Psoas muscle (tissue), 8 donors: ENCODE measurements around the gene ST3GAL6. TPM values are rescaled to one million over a fixed set of nuclear protein-coding genes. Genes with fewer than 3 reads are reported as not detected.
"Not testable (repeated sequence)": the region's sequence is repeated elsewhere in the genome, so short reads cannot be mapped to it uniquely, and the experiment has no call there.

Experiments used
- ATAC-seq, 4 donors: fragments of 200-7000 bp; cut with Tn5 transposase; one replicate each; pipeline ENCODE4 v1.9.1; 2020; ENCODE audit warnings: moderate library complexity in 3 of 4, mild to moderate bottlenecking in 2 of 4
- DNase-seq, 2 donors: peaks; one replicate each; pipeline ENCODE4 v3.0.0-alpha.2; 2020
- H3K27ac ChIP-seq: fragments of 200-600 bp; one replicate; pipeline ENCODE4 v1.8.0; 2022
- H3K27me3 ChIP-seq, 3 donors: fragments of 200-600 bp in 1 of 3; one replicate each; pipeline versions ENCODE4 v1.6.1 to v1.8.0; 2013 to 2022; ENCODE audit warnings: low read length in 2 of 3, mild to moderate bottlenecking in 2 of 3, moderate library complexity in 1 of 3; ENCODE audit not compliant: insufficient read depth in 3 of 3
- H3K36me3 ChIP-seq, 2 donors: fragments of 200-600 bp in 1 of 2; one replicate each; pipeline versions ENCODE4 v1.6.1 to v1.8.0; 2013 to 2022; ENCODE audit warnings: low read depth in 1 of 2, mild to moderate bottlenecking in 1 of 2, moderate library complexity in 1 of 2; ENCODE audit not compliant: insufficient read depth in 1 of 2
- H3K4me1 ChIP-seq: fragments of 200-600 bp; one replicate; pipeline ENCODE4 v1.8.0; 2022
- H3K4me3 ChIP-seq: fragments of 200-600 bp; one replicate; pipeline ENCODE4 v1.8.0; 2022; ENCODE audit warnings: mild to moderate bottlenecking
- H3K9me3 ChIP-seq: fragments of 200-600 bp; one replicate; pipeline ENCODE4 v1.8.0; 2022
- WGBS, 3 donors: extraction: QIAGEN DNeasy Blood & Tissue Kit; methylation state at CpG; one replicate each; pipeline versions ENCODE4 v1.1.6 to v1.1.7; 2013; 5-methylcytosine and 5-hydroxymethylcytosine counted together
- intact Hi-C, 2 donors: fragments of 100-400 bp; cut with DNase I; formaldehyde crosslinking; loops; one replicate each; pipeline versions ENCODE4 v1.11.0 to v1.14.2; 2022
- polyA plus RNA-seq, 3 donors: library from polyadenylated mRNA; stranded (reverse); fragments of 200-250 nt; gene quantifications; one replicate each; pipeline ENCODE4 v1.2.3, GENCODE V29; 2013
- total RNA-seq, 4 donors: library from RNA; stranded (reverse); fragmentation: NEBNext Ultra II Directional in 2 of 4; extraction: Animal tissue kit (Norgen Biotek cat#: 25700) in 2 of 4; gene quantifications; one replicate each; pipeline versions ENCODE4 v1.2.1 to v1.2.4, GENCODE V29; 2021 to 2023
- TF ChIP-seq, protein P1 (sequence below): fragments of 200-600 bp; IDR thresholded peaks from one replicate; pipeline ENCODE4 v1.8.0; 2022; ENCODE audit warnings: antibody characterized with exemption
- donor health status: healthy with polysubstance abuse.
- donor health status: DM: no; HTN: no; CAD: no; lungs with moderate emphysema.
- donor health status: Bipolar disorder and iron deficiency.
- donor health status: healthy.
- donor health status: DM: yes; HTN: yes; CAD: no.
- donor health status: DM: no; HTN: no; CAD: no.
- donor health status: DM: no; HTN: no; CAD: no.
- donor health status: DM: yes; HTN: yes; CAD: no.

The ST3GAL6 gene
- total and polyA plus RNA-seq, 7 donors = 7.6 to 22.9 (median 9.4) TPM

DNA sequence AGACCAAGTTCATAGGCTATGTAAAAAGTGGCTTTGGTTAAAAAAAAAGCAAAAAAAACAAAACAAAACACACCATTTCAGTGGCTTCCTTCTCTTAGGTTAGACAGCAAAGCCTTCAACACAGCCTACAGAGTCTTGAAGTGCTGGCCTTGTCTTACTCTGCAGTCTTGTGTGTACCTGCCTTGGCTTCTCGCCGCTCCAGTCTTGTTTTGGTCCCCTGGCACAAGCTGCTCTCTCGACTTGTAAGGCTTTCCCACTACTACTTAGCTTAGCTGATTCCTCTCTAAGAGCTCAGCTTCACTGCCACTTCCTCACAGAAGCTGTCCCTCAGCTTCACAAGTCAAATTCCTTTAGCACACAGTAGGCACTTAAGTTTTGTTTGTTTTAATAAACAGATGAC lies 63.0 kb downstream of the ST3GAL6 start:
- peaks cover 5% of the 10 kb centered on the region for H3K9me3 ChIP-seq
- TF ChIP-seq, protein P1, sequence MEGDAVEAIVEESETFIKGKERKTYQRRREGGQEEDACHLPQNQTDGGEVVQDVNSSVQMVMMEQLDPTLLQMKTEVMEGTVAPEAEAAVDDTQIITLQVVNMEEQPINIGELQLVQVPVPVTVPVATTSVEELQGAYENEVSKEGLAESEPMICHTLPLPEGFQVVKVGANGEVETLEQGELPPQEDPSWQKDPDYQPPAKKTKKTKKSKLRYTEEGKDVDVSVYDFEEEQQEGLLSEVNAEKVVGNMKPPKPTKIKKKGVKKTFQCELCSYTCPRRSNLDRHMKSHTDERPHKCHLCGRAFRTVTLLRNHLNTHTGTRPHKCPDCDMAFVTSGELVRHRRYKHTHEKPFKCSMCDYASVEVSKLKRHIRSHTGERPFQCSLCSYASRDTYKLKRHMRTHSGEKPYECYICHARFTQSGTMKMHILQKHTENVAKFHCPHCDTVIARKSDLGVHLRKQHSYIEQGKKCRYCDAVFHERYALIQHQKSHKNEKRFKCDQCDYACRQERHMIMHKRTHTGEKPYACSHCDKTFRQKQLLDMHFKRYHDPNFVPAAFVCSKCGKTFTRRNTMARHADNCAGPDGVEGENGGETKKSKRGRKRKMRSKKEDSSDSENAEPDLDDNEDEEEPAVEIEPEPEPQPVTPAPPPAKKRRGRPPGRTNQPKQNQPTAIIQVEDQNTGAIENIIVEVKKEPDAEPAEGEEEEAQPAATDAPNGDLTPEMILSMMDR = no peak
- 80 to 82% (median 80%) methylated on average over 3 of the region's 3 CpGs for WGBS, 3 donors
- no peaks in the 10 kb centered on the region for H3K27me3 ChIP-seq
- intact Hi-C loops = no loop called here
- H3K36me3 ChIP-seq = no peaks in the 10 kb centered on the region
- ATAC-seq (no peak), DNase-seq (no peak)
- H3K4me1 ChIP-seq = no peaks in the 10 kb centered on the region
- no peak overlapping the region for H3K4me3 ChIP-seq
- no peak overlapping the region for H3K27ac ChIP-seq

DNA sequence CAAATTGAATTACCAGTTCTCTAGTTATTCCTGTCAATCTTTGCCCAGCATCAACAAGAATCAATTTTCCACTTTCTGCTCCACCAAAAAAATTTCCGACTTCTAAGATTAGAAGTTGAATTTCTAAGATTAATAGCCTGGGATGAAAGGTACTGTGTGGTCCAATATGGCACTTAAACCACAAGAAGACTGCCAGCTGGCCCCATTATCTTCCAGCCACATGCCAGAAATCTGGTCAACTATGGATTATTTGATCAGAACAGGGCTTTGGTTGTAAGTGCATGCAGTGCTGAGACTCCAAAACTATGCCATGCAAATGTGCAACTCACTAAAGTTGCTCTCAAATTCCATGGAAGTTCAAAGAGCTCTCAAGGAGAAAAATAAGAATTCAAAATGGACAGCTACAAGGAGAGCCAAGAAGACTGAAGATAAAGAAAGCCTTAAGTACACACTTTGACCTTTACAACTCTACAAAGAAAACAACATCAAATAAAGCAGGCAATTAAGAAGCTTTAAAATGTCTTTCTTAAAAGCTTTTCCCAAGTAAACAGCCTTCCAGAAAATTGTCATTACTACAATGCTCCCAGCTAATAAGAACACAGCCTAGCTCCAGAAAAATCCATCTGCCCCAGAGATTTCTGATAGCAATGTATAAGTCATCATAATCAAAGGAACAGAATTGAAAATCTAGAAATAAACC lies 64.2 kb downstream of the ST3GAL6 start:
- WGBS, 3 donors = 21 to 33% (median 26%) methylated on average over 1 of the region's 1 CpG

DNA sequence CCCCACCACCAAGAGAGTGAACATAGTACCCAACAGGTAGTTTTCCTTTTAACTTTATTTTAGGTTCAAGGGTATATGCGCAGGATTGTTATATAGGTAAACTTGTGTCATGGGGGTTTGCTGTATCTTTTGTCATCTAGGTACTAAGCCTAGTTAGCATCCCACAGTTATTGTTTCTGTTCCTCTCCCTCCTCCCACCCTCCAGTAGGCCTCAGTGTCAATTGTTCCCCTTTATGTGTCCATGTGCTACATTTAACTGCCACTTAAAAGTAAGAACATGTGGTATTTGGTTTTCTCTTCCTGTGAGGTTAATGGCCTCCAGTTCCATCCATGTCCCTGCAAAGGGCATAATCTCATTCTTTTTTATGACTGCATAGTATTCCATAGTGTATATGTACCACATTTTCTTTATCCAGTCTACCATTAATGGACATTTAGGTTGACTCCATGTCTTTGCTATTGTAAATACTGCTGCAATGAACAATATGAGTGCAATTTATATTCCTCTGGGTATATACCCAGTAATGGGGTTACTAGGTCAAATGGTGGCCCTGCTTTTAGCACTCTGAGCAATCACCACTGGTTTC lies 66.2 kb downstream of the ST3GAL6 start:
- H3K4me1 ChIP-seq = no peaks in the 10 kb centered on the region
- ATAC-seq (no peak), DNase-seq (no peak)
- intact Hi-C loops = no loop called here
- no peaks in the 10 kb centered on the region for H3K27me3 ChIP-seq
- no peak overlapping the region for H3K27ac ChIP-seq
- no peak overlapping the region for H3K4me3 ChIP-seq
- 96 to 100% (median 100%) methylated on average over 1 of the region's 1 CpG for whole genome bisulfite sequencing, 3 donors
- H3K36me3 ChIP-seq = no peaks in the 10 kb centered on the region
- peaks cover 5% of the 10 kb centered on the region for H3K9me3 ChIP-seq
- TF ChIP-seq, protein P1 = no peak

More for the DNA sequence above, 64.2 kb downstream of the ST3GAL6 start:
- TF ChIP-seq, protein P1 = no peak
- DNase-seq (no peak), ATAC-seq (no peak)
- intact Hi-C loops = no loop called here
- H3K27me3 ChIP-seq = no peaks in the 10 kb centered on the region
- no peaks in the 10 kb centered on the region for H3K4me1 ChIP-seq
- H3K27ac ChIP-seq = no peak overlapping the region
- no peaks in the 10 kb centered on the region for H3K36me3 ChIP-seq
- H3K4me3 ChIP-seq = no peak overlapping the region
- H3K9me3 ChIP-seq = peaks cover 5% of the 10 kb centered on the region

DNA sequence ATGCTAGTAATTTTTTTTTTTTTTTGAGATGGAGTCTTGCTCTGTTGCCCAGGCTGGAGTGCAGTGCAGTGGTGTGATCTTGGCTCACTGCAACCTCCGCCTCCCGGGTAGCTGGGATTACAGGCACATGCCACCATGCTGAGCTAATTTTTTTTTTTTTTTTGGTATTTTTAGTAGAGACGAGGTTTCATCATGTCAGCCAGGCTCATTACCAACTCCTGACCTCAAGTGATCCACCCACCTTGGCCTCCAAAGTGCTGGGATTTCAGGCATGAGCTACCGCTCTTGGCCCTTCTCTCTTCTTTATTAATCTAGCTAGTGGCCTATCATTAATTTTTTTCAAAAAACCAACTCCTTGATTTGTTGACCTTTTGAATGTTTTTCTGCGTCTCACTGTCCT lies 67.9 kb downstream of the ST3GAL6 start:
- intact Hi-C loops, ATAC-seq, H3K36me3 ChIP-seq, H3K9me3 ChIP-seq, H3K4me3 ChIP-seq, H3K27ac ChIP-seq, H3K27me3 ChIP-seq, H3K4me1 ChIP-seq, DNase-seq: not testable (repeated sequence)
- WGBS, 3 donors = 65 to 88% (median 74%) methylated on average over 5 of the region's 5 CpGs

DNA sequence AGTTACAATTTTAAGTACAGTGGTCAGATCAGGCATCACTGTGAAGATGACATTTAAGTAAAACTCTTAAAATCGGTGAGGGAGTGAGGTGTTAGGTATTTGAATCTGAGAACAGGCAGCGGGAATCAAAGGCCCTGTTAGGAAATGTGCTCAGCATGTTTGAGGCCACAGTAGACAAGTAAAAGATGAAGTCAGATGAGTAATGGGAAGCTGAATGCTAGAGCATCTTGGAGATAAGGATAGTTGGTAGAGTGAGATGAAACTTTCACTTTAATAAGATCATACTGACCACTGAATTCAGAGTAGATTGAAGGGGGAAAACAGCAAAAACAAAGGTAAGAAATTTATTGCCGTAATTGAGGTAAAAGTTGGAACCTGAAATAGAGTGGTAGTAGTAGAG lies 76.7 kb downstream of the ST3GAL6 start:
- TF ChIP-seq, protein P1 = no peak
- Histone ChIP-seq H3K27ac (no peak overlapping the region), H3K27me3 (no peaks in the 10 kb centered on the region), H3K36me3 (no peaks in the 10 kb centered on the region), H3K4me3 (no peak overlapping the region), H3K9me3 (no peaks in the 10 kb centered on the region), H3K4me1 (no peaks in the 10 kb centered on the region)
- intact Hi-C loops = no loop called here
- WGBS, 3 donors = 94 to 99% (median 95%) methylated on average over 3 of the region's 3 CpGs
- no peak for DNase-seq
- ATAC-seq = no peak
